Neural progenitor cell (in vitro differentiated cells): ENCODE data around the gene GATAD2B. TPM values are rescaled to one million over a fixed set of nuclear protein-coding genes. Genes with fewer than 3 reads are reported as not detected.

ENCODE experiments used
- DNase-seq: peaks from one replicate; pipeline ENCODE4 v3.0.0-alpha.2; 2016; ENCODE audit warnings: low spot score
- H2AFZ ChIP-seq: fragments of 200-600 bp; sonication (generic); replicated peaks from 2 replicates; pipeline ENCODE4 v1.6.1; 2016; ENCODE audit warnings: antibody characterized with exemption
- H3F3A ChIP-seq: fragments of 200-600 bp; sonication (generic); 2 replicates; pipeline ENCODE4 v1.6.1; 2016; ENCODE audit warnings: antibody characterized with exemption, low read depth
- H3K27ac ChIP-seq: fragments of 200-600 bp; sonication (generic); 2 replicates; pipeline ENCODE4 v1.5.1; 2016; ENCODE audit warnings: mild to moderate bottlenecking
- H3K27me3 ChIP-seq: fragments of 200-600 bp; sonication (generic); 2 replicates; pipeline ENCODE4 v1.6.1; 2016; ENCODE audit warnings: mild to moderate bottlenecking, moderate library complexity
- H3K36me3 ChIP-seq: fragments of 200-600 bp; sonication (generic); 2 replicates; pipeline ENCODE4 v1.5.1; 2016
- H3K4me1 ChIP-seq: fragments of 200-600 bp; sonication (generic); 2 replicates; pipeline ENCODE4 v1.6.1; 2016; ENCODE audit warnings: mixed run types
- H3K4me2 ChIP-seq: fragments of 200-600 bp; sonication (generic); 2 replicates; pipeline ENCODE4 v1.6.1; 2016
- H3K4me3 ChIP-seq: fragments of 200-600 bp; sonication (generic); 2 replicates; pipeline ENCODE4 v1.5.1; 2016
- H3K79me2 ChIP-seq: fragments of 200-600 bp; sonication (generic); 2 replicates; pipeline ENCODE4 v1.6.1; 2016; ENCODE audit warnings: low read depth
- H3K9ac ChIP-seq: fragments of 200-600 bp; sonication (generic); 2 replicates; pipeline ENCODE4 v1.6.1; 2016
- H3K9me3 ChIP-seq: fragments of 200-600 bp; sonication (generic); 2 replicates; pipeline ENCODE4 v1.5.1; 2016; ENCODE audit warnings: low read depth
- H4K20me1 ChIP-seq: fragments of 200-600 bp; sonication (generic); 2 replicates; pipeline ENCODE4 v1.6.1; 2016; ENCODE audit warnings: low read depth
- H3K27ac Mint-ChIP-seq: 3 replicates; pipeline ENCODE4 v1.8.0; 2021; ENCODE audit warnings: mixed read lengths
- H3K27me3 Mint-ChIP-seq: 2 replicates; pipeline ENCODE4 v1.8.0; 2022; ENCODE audit warnings: low read depth, mild to moderate bottlenecking, inconsistent platforms, moderate library complexity, mixed read lengths; ENCODE audit not compliant: insufficient read depth
- H3K36me3 Mint-ChIP-seq: 3 replicates; pipeline ENCODE4 v1.8.0; 2021; ENCODE audit warnings: mixed read lengths
- H3K4me1 Mint-ChIP-seq: 3 replicates; pipeline ENCODE4 v1.8.0; 2021; ENCODE audit warnings: mixed read lengths
- H3K4me3 Mint-ChIP-seq: 3 replicates; pipeline ENCODE4 v1.8.0; 2021; ENCODE audit warnings: mild to moderate bottlenecking, moderate library complexity, mixed read lengths
- H3K9me3 Mint-ChIP-seq: 3 replicates; pipeline ENCODE4 v1.8.0; 2020; ENCODE audit warnings: mixed read lengths
- EZH2 ChIP-seq: fragments of 200-600 bp; sonication (generic); IDR thresholded peaks from 2 replicates; pipeline ENCODE4 v1.6.1; 2017; ENCODE audit warnings: antibody characterized with exemption, mild to moderate bottlenecking, moderate library complexity
- EZH2phosphoT487 ChIP-seq: fragments of 200-600 bp; sonication (generic); IDR thresholded peaks from 2 replicates; pipeline ENCODE4 v1.6.1; 2017; ENCODE audit warnings: antibody characterized with exemption
- total RNA-seq: library from RNA; depleted of rRNA; stranded (reverse); fragments of >200 nt; gene quantifications from 2 replicates; pipeline ENCODE4 v1.2.3, GENCODE V29; 2015; ENCODE audit warnings: low replicate concordance
- TF ChIP-seq, protein P1 (sequence below): fragments of 200-600 bp; sonication (generic); IDR thresholded peaks from 2 replicates; pipeline ENCODE4 v1.5.1; 2017; ENCODE audit warnings: antibody characterized with exemption, mild to moderate bottlenecking

Gene GATAD2B
- total RNA-seq, 1 donor from 2014 or later: 14.8 TPM

GRCh38 chr1:153933955-153934354 is 11.2 kb upstream of the GATAD2B start:
- Histone ChIP-seq H3K27ac (no peak overlapping the region), H3F3A (no peaks in the 10 kb centered on the region), H3K4me3 (no peak overlapping the region), H3K79me2 (no peaks in the 10 kb centered on the region), H2AFZ (no peak overlapping the region), H3K9ac (no peak overlapping the region), H3K36me3 (no peaks in the 10 kb centered on the region), H3K4me1 (no peaks in the 10 kb centered on the region), H3K9me3 (no peaks in the 10 kb centered on the region), H3K27me3 (no peaks in the 10 kb centered on the region), H4K20me1 (no peaks in the 10 kb centered on the region), H3K4me2 (no peak overlapping the region)
- DNase-seq: no peak
- Mint-ChIP-seq H3K4me1 (no peaks in the 10 kb centered on the region), H3K4me3 (no peak overlapping the region), H3K9me3 (no peaks in the 10 kb centered on the region), H3K27ac (no peak overlapping the region), H3K36me3 (peaks cover 27% of the 10 kb centered on the region), H3K27me3 (no peaks in the 10 kb centered on the region)
- no peak for TF ChIP-seq EZH2
- TF ChIP-seq EZH2phosphoT487: no peak
- TF ChIP-seq, protein P1, sequence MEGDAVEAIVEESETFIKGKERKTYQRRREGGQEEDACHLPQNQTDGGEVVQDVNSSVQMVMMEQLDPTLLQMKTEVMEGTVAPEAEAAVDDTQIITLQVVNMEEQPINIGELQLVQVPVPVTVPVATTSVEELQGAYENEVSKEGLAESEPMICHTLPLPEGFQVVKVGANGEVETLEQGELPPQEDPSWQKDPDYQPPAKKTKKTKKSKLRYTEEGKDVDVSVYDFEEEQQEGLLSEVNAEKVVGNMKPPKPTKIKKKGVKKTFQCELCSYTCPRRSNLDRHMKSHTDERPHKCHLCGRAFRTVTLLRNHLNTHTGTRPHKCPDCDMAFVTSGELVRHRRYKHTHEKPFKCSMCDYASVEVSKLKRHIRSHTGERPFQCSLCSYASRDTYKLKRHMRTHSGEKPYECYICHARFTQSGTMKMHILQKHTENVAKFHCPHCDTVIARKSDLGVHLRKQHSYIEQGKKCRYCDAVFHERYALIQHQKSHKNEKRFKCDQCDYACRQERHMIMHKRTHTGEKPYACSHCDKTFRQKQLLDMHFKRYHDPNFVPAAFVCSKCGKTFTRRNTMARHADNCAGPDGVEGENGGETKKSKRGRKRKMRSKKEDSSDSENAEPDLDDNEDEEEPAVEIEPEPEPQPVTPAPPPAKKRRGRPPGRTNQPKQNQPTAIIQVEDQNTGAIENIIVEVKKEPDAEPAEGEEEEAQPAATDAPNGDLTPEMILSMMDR: no peak

- H3K79me2 ChIP-seq: no peaks in the 10 kb centered on the region
- H3K36me3 ChIP-seq: no peaks in the 10 kb centered on the region
- H3K9me3 ChIP-seq: no peaks in the 10 kb centered on the region
- Mint-ChIP-seq H3K4me3 (no peak overlapping the region), H3K4me1 (no peaks in the 10 kb centered on the region), H3K36me3 (peaks cover 24% of the 10 kb centered on the region), H3K27ac (no peak overlapping the region), H3K9me3 (no peaks in the 10 kb centered on the region), H3K27me3 (no peaks in the 10 kb centered on the region)
- TF ChIP-seq, protein P1: no peak
- no peak for TF ChIP-seq EZH2phosphoT487
- no peak for TF ChIP-seq EZH2
- H3K4me3 ChIP-seq: no peak overlapping the region
- no peak overlapping the region for H3K9ac ChIP-seq
- H3K27me3 ChIP-seq: no peaks in the 10 kb centered on the region
- no peak for DNase-seq
- H3F3A ChIP-seq: peaks cover 4% of the 10 kb centered on the region
- H3K27ac ChIP-seq: no peak overlapping the region
- H2AFZ ChIP-seq: no peak overlapping the region
- H4K20me1 ChIP-seq: no peaks in the 10 kb centered on the region
- no peaks in the 10 kb centered on the region for H3K4me1 ChIP-seq
- no peak overlapping the region for H3K4me2 ChIP-seq
These were observed 10.7 kb upstream of the GATAD2B start for GRCh38 chr1:153933430-153933829.

- H3K9ac ChIP-seq: no peak overlapping the region
- no peaks in the 10 kb centered on the region for H3K27me3 Mint-ChIP-seq
- H3K4me2 ChIP-seq: no peak overlapping the region
- H4K20me1 ChIP-seq: no peaks in the 10 kb centered on the region
- H3K27ac ChIP-seq: no peak overlapping the region
- H3K9me3 ChIP-seq: no peaks in the 10 kb centered on the region
- peaks cover 21% of the 10 kb centered on the region for H3K36me3 Mint-ChIP-seq
- no peak overlapping the region for H3K4me3 Mint-ChIP-seq
- H3K27ac Mint-ChIP-seq: no peak overlapping the region
- H3K36me3 ChIP-seq: no peaks in the 10 kb centered on the region
- H3K27me3 ChIP-seq: no peaks in the 10 kb centered on the region
- no peaks in the 10 kb centered on the region for H3K79me2 ChIP-seq
- H3F3A ChIP-seq: peaks cover 11% of the 10 kb centered on the region
- H3K4me1 Mint-ChIP-seq: no peaks in the 10 kb centered on the region
- DNase-seq: no peak
- H3K9me3 Mint-ChIP-seq: no peaks in the 10 kb centered on the region
- TF ChIP-seq EZH2 (no peak), EZH2phosphoT487 (no peak)
- TF ChIP-seq, protein P1: no peak
- H3K4me1 ChIP-seq: no peaks in the 10 kb centered on the region
- H2AFZ ChIP-seq: no peak overlapping the region
- H3K4me3 ChIP-seq: no peak overlapping the region
These were observed 9.7 kb upstream of the GATAD2B start for GRCh38 chr1:153932156-153933131.
